GM12878 (cell line): ENCODE measurements around the gene C21orf58. TPM values are rescaled to one million over a fixed set of nuclear protein-coding genes. Genes with fewer than 3 reads are reported as not detected.

Source experiments
- ATAC-seq: fragments of 200-7000 bp; cut with Tn5 transposase; 3 replicates; pipeline ENCODE4 v1.9.1; 2020; ENCODE audit warnings: mild to moderate bottlenecking, moderate library complexity
- BruUV-seq: library from RNA; stranded (reverse); fragments of 400-500 nt; replicated peaks from 2 replicates; lab custom pipeline; 2021; lab: Mats Ljungman, UMichigan
- CTCF ChIA-PET: fragments of 300-600 bp; sonication (Branson Sonifier 250); formaldehyde crosslinking; extraction: SDS; loops from one replicate; lab custom pipeline; 2021; ENCODE audit warnings: inconsistent platforms; lab: Yijun Ruan, JAX
- POLR2A ChIA-PET: fragments of 350-600 bp; formaldehyde crosslinking; extraction: SDS; loops from one replicate; lab custom pipeline; 2021; ENCODE audit warnings: inconsistent platforms; lab: Charles Lee
- RAD21 ChIA-PET: fragments of 300-600 bp; sonication (Branson Sonifier 250); formaldehyde crosslinking; loops from one replicate; lab custom pipeline; 2023; ENCODE audit warnings: antibody characterized with exemption; ENCODE audit not compliant: unreplicated experiment; lab: Charles Lee
- SMC1A ChIA-PET: fragments of 300-600 bp; sonication (Branson Sonifier 250); formaldehyde crosslinking; loops from one replicate; lab custom pipeline; 2023; ENCODE audit not compliant: unreplicated experiment, uncharacterized antibody; lab: Charles Lee
- DNase-seq: peaks from one replicate; pipeline ENCODE4 v3.0.0-alpha.2; 2011; ENCODE audit warnings: low read depth, low spot score
- FAIRE-seq: peaks from 3 replicates; lab custom pipeline; 2011; peaks lifted over from hg19 to GRCh38; lab: Jason Lieb, UNC
- H2AFZ ChIP-seq: 2 replicates; pipeline ENCODE4 v1.6.0; 2011; ENCODE audit warnings: low read depth, low read length, control low read depth; ENCODE audit not compliant: control insufficient read depth
- H3K27ac ChIP-seq: 2 replicates; pipeline ENCODE4 v1.5.1; 2011; ENCODE audit warnings: control low read depth; ENCODE audit not compliant: control insufficient read depth, insufficient read depth
- H3K27me3 ChIP-seq, 2 experiments: replicated peaks in 1 of 2; 2 replicates each; pipeline versions ENCODE4 v1.6.0 to v1.6.1; 2011; ENCODE audit warnings: low read length in 1 of 2; ENCODE audit not compliant: control insufficient read depth in 2 of 2, insufficient read depth in 2 of 2
- H3K36me3 ChIP-seq, 2 experiments: 2 replicates each; pipeline ENCODE4 v1.5.1; 2011; ENCODE audit warnings: low read length in 1 of 2; ENCODE audit not compliant: control insufficient read depth in 2 of 2, insufficient read depth in 2 of 2
- H3K4me1 ChIP-seq: 2 replicates; pipeline ENCODE4 v1.6.1; 2011; ENCODE audit warnings: mild to moderate bottlenecking, low read length, moderate library complexity, mixed read lengths; ENCODE audit not compliant: control insufficient read depth, insufficient read depth
- H3K4me2 ChIP-seq: 2 replicates; pipeline ENCODE4 v1.6.0; 2011; ENCODE audit warnings: control low read depth; ENCODE audit not compliant: control insufficient read depth, insufficient read depth
- H3K4me3 ChIP-seq: fragments of 200-600 bp; sonication (generic); 2 replicates; pipeline ENCODE4 v1.5.1; 2016
- H3K79me2 ChIP-seq: 2 replicates; pipeline ENCODE4 v1.6.0; 2011; ENCODE audit warnings: low read length; ENCODE audit not compliant: control insufficient read depth, insufficient read depth
- H3K9ac ChIP-seq: 2 replicates; pipeline ENCODE4 v1.8.0; 2011; ENCODE audit warnings: low read length, control low read depth, mixed read lengths; ENCODE audit not compliant: control insufficient read depth, insufficient read depth
- H3K9me3 ChIP-seq: replicated peaks from 3 replicates; pipeline ENCODE4 v1.5.1; 2011; ENCODE audit warnings: mild to moderate bottlenecking, low read length; ENCODE audit not compliant: control insufficient read depth, insufficient read depth
- H4K20me1 ChIP-seq: 2 replicates; pipeline ENCODE4 v1.6.0; 2011; ENCODE audit not compliant: control insufficient read depth, insufficient read depth
- ESRRA ChIP-seq: IDR thresholded peaks from 2 replicates; pipeline ENCODE4 v1.6.1; 2012; ENCODE audit warnings: mild to moderate bottlenecking, low read length, improper control_type of control experiment
- RFX5 ChIP-seq: IDR thresholded peaks from 2 replicates; pipeline ENCODE4 v1.6.1; 2011; ENCODE audit warnings: low read depth, low read length, improper control_type of control experiment
- SREBF1 ChIP-seq: IDR thresholded peaks from 2 replicates; pipeline ENCODE4 v1.6.1; 2012; ENCODE audit warnings: mild to moderate bottlenecking, low read length
- ZNF217 ChIP-seq: fragments of 450-650 bp; IDR thresholded peaks from 2 replicates; pipeline ENCODE4 v1.6.1; 2017; ENCODE audit warnings: antibody characterized with exemption, mild to moderate bottlenecking
- WGBS: methylation state at CpG from one replicate; pipeline ENCODE4 v1.1.6; 2016; ENCODE audit warnings: low lambda C conversion rate; ENCODE audit not compliant: insufficient replicate concordance, insufficient coverage; ENCODE audit errors: missing lambda C conversion rate; 5-methylcytosine and 5-hydroxymethylcytosine counted together
- in situ Hi-C: fragments of 300-500 bp; cut with MboI; formaldehyde crosslinking; loops from 9 replicates; pipeline ENCODE4 v1.14.3; 2018; ENCODE audit warnings: mixed read lengths
- intact Hi-C: fragments of 100-400 bp; cut with micrococcal nuclease; formaldehyde crosslinking; loops from one replicate; pipeline ENCODE4 v1.14.2; 2022; ENCODE audit not compliant: unreplicated experiment
- polyA plus RNA-seq, 11 experiments: library from polyadenylated mRNA; depleted of rRNA in 4 of 11; unstranded in 6 of 11; stranded (reverse) in 5 of 11; fragments of >200 nt; fragmentation: Nextera tagmentation in 4 of 11; fragmentation: Illumina TruSeq in 1 of 11; extraction: Ambion mirVana in 4 of 11; extraction: Trizol in 1 of 11; gene quantifications; 1 replicate in 1 of 11; 2 replicates in 10 of 11; pipeline versions ENCODE4 v1.2.1 to v1.2.3, GENCODE V29; 2011 to 2016; ENCODE audit warnings: inconsistent platforms in 2 of 11, missing spikeins in 2 of 11, low read depth in 1 of 11
- total RNA-seq, 4 experiments: library from RNA; depleted of rRNA in 3 of 4; stranded (reverse); fragments of >200 nt in 3 of 4; fragmentation: Illumina TruSeq in 1 of 4; extraction: Trizol in 1 of 4; gene quantifications; 2 replicates each; pipeline versions ENCODE4 v1.2.1 to v1.2.3, GENCODE V29; 2013 to 2021
- TF ChIP-seq, protein P1 (sequence below): fragments of 450-650 bp; IDR thresholded peaks from 2 replicates; pipeline ENCODE4 v1.6.1; 2016; ENCODE audit warnings: mild to moderate bottlenecking
- TF ChIP-seq, protein P2 (sequence below): fragments of 450-650 bp; IDR thresholded peaks from 2 replicates; pipeline ENCODE4 v1.6.1; 2014; ENCODE audit warnings: mild to moderate bottlenecking
- TF ChIP-seq, protein P3 (sequence below): fragments of 450-650 bp; IDR thresholded peaks from 2 replicates; pipeline ENCODE4 v1.6.1; 2017; ENCODE audit warnings: mild to moderate bottlenecking, moderate library complexity

The C21orf58 gene
- total and polyA plus RNA-seq, 10 of the 15 experiments (the other 5 are each of a cell fraction or from before 2014, with no cell fraction given), result 1.1 to 22.3 (median 11.8) TPM

DNA sequence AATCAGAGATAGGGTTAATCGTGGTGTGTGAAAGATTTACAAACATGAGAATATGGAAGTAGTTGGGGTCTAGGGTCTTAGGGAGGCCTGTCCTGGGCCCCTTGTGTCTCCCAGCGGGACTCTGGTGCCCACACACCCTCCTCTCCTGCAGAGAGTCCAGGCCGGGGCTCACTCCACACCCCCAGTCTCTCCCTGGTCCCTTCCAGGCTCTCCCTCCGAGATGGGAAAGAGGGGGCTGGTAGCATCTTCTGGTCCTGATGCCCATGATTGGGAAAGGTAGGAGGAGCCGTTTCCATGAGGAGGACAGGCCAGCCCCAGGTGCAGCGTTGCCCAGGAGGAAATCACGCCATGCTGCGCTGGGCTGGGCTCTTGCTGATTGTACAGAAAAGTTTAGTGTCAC, 26.9 kb upstream of the C21orf58 start:
- Histone ChIP-seq H4K20me1 (no peaks in the 10 kb centered on the region), H3K9me3 (no peaks in the 10 kb centered on the region), H3K4me3 (no peak overlapping the region), H3K4me2 (no peak overlapping the region), H3K27me3 (no peaks in the 10 kb centered on the region), H2AFZ (no peak overlapping the region), H3K79me2 (no peaks in the 10 kb centered on the region), H3K4me1 (no peaks in the 10 kb centered on the region), H3K9ac (no peak overlapping the region), H3K36me3 (peaks cover 23 to 67% of the 10 kb centered on the region in 2 experiments), H3K27ac (no peak overlapping the region)
- SMC1A ChIA-PET, result no interaction called here
- RAD21 ChIA-PET, result no interaction called here
- FAIRE-seq (no peak), DNase-seq (no peak), ATAC-seq (no peak)
- in situ Hi-C loops, result no loop called here
- intact Hi-C loops, result no loop called here
- CTCF ChIA-PET, result no interaction called here
- POLR2A ChIA-PET, result no interaction called here
- TF ChIP-seq RFX5 (no peak), ZNF217 (no peak), ESRRA (no peak)
- no TSS peak for BruUV-seq
- WGBS, result 94% methylated on average over 8 of the region's 8 CpGs

DNA sequence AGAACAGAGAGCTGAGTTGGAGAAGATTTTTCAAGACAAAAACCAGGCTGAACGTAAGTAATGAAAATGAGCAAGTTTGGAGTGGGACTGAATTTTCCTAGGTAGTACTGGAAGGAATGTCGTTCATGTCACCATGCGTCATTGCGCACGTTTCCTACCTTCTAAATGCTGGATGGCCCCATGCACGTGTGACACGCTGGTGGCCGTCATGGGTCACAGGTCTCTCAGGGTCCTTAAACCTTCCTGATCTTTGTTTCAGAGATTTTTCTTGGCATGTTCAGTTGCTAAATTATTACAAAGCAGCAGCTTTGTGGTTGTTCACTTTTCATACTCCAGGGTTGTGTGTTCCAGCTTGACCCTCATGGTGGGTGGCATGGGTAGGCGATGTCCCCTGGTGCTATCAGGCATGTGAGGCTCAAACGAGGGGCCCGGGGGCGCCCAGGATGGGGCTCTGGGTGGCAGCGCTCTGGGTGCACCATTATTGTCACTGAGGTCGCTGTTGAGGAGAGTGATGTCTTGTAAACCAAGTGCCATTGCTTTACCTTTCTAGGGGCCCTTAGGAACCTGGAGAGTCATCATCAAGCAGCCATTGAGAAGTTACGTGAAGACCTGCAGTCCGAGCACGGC, 25.6 kb upstream of the C21orf58 start:
- BruUV-seq, result no TSS peak
- POLR2A ChIA-PET, result no interaction called here
- in situ Hi-C loops (no loop called here), intact Hi-C loops (no loop called here)
- 96% methylated on average over 17 of the region's 17 CpGs for WGBS
- no peaks in the 10 kb centered on the region for H3K79me2 ChIP-seq
- no peak for DNase-seq
- H3K36me3 ChIP-seq, result peaks cover 25 to 56% of the 10 kb centered on the region in 2 experiments
- H3K4me1 ChIP-seq, result no peaks in the 10 kb centered on the region
- H2AFZ ChIP-seq, result no peak overlapping the region
- no peak overlapping the region for H3K27ac ChIP-seq
- H3K9ac ChIP-seq, result no peak overlapping the region
- CTCF ChIA-PET, result interaction anchor here (0.6 kb wide), 2 partner anchors 117 to 1607 kb away, joined by 3 to 4 read pairs; no protein-coding TSS in a partner anchor
- FAIRE-seq, result no peak
- H3K4me3 ChIP-seq, result no peak overlapping the region
- H3K4me2 ChIP-seq, result no peak overlapping the region
- H4K20me1 ChIP-seq, result no peaks in the 10 kb centered on the region
- no peaks in the 10 kb centered on the region for H3K27me3 ChIP-seq
- no peaks in the 10 kb centered on the region for H3K9me3 ChIP-seq
- RAD21 ChIA-PET, result no interaction called here
- SMC1A ChIA-PET, result no interaction called here
- ATAC-seq, result no peak
- TF ChIP-seq, protein P1, sequence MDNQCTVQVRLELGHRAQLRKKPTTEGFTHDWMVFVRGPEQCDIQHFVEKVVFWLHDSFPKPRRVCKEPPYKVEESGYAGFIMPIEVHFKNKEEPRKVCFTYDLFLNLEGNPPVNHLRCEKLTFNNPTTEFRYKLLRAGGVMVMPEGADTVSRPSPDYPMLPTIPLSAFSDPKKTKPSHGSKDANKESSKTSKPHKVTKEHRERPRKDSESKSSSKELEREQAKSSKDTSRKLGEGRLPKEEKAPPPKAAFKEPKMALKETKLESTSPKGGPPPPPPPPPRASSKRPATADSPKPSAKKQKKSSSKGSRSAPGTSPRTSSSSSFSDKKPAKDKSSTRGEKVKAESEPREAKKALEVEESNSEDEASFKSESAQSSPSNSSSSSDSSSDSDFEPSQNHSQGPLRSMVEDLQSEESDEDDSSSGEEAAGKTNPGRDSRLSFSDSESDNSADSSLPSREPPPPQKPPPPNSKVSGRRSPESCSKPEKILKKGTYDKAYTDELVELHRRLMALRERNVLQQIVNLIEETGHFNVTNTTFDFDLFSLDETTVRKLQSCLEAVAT, result no peak
- TF ChIP-seq, protein P2, sequence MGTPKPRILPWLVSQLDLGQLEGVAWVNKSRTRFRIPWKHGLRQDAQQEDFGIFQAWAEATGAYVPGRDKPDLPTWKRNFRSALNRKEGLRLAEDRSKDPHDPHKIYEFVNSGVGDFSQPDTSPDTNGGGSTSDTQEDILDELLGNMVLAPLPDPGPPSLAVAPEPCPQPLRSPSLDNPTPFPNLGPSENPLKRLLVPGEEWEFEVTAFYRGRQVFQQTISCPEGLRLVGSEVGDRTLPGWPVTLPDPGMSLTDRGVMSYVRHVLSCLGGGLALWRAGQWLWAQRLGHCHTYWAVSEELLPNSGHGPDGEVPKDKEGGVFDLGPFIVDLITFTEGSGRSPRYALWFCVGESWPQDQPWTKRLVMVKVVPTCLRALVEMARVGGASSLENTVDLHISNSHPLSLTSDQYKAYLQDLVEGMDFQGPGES, result no peak
- TF ChIP-seq SREBF1, result no peak
- TF ChIP-seq, protein P3, sequence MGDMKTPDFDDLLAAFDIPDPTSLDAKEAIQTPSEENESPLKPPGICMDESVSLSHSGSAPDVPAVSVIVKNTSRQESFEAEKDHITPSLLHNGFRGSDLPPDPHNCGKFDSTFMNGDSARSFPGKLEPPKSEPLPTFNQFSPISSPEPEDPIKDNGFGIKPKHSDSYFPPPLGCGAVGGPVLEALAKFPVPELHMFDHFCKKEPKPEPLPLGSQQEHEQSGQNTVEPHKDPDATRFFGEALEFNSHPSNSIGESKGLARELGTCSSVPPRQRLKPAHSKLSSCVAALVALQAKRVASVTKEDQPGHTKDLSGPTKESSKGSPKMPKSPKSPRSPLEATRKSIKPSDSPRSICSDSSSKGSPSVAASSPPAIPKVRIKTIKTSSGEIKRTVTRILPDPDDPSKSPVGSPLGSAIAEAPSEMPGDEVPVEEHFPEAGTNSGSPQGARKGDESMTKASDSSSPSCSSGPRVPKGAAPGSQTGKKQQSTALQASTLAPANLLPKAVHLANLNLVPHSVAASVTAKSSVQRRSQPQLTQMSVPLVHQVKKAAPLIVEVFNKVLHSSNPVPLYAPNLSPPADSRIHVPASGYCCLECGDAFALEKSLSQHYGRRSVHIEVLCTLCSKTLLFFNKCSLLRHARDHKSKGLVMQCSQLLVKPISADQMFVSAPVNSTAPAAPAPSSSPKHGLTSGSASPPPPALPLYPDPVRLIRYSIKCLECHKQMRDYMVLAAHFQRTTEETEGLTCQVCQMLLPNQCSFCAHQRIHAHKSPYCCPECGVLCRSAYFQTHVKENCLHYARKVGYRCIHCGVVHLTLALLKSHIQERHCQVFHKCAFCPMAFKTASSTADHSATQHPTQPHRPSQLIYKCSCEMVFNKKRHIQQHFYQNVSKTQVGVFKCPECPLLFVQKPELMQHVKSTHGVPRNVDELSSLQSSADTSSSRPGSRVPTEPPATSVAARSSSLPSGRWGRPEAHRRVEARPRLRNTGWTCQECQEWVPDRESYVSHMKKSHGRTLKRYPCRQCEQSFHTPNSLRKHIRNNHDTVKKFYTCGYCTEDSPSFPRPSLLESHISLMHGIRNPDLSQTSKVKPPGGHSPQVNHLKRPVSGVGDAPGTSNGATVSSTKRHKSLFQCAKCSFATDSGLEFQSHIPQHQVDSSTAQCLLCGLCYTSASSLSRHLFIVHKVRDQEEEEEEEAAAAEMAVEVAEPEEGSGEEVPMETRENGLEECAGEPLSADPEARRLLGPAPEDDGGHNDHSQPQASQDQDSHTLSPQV, result no peak
